SK-N-SH treated with all-trans-retinoic acid at 6 μM for 48 hours (cell line): Measurements from ENCODE around the gene APOC3.

Experiments
- PATZ1 ChIP-seq: fragments of 250-450 bp; sonication (Bioruptor Pico); IDR thresholded peaks from 2 replicates; pipeline ENCODE4 v1.8.0; 2020; ENCODE audit warnings: mild to moderate bottlenecking, moderate library complexity, borderline replicate concordance
- SNAI2 ChIP-seq: fragments of 250-450 bp; sonication (Bioruptor Pico); IDR thresholded peaks from 2 replicates; pipeline ENCODE4 v1.5.0; 2020; ENCODE audit warnings: mild to moderate bottlenecking, moderate library complexity
- TCF4 ChIP-seq: fragments of 250-450 bp; sonication (Bioruptor Pico); IDR thresholded peaks from 2 replicates; pipeline ENCODE4 v1.8.0; 2021; ENCODE audit warnings: mild to moderate bottlenecking, moderate library complexity, borderline replicate concordance
- ZFP3 ChIP-seq: fragments of 250-450 bp; sonication (Bioruptor Pico); IDR thresholded peaks from 2 replicates; pipeline ENCODE4 v1.5.0; 2020; ENCODE audit warnings: mild to moderate bottlenecking, moderate library complexity
- ZNF70 ChIP-seq: fragments of 450-650 bp; formaldehyde crosslinking; IDR thresholded peaks from 2 replicates; pipeline ENCODE4 v1.5.0; 2020; ENCODE audit warnings: mild to moderate bottlenecking, moderate library complexity

- no peak for TF ChIP-seq TCF4
- TF ChIP-seq SNAI2 (CRISPR knock-in tag): no peak
- TF ChIP-seq ZFP3 (CRISPR knock-in tag): no peak
- TF ChIP-seq PATZ1 (CRISPR knock-in tag): no peak
- no peak for TF ChIP-seq ZNF70 (CRISPR knock-in tag)
Measured at GRCh38 chr11:116807601-116808261, 22.0 kb upstream of the APOC3 start.
